ENCODE data around the gene GABRE.

The GABRE gene, protein sequence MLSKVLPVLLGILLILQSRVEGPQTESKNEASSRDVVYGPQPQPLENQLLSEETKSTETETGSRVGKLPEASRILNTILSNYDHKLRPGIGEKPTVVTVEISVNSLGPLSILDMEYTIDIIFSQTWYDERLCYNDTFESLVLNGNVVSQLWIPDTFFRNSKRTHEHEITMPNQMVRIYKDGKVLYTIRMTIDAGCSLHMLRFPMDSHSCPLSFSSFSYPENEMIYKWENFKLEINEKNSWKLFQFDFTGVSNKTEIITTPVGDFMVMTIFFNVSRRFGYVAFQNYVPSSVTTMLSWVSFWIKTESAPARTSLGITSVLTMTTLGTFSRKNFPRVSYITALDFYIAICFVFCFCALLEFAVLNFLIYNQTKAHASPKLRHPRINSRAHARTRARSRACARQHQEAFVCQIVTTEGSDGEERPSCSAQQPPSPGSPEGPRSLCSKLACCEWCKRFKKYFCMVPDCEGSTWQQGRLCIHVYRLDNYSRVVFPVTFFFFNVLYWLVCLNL

DNA sequence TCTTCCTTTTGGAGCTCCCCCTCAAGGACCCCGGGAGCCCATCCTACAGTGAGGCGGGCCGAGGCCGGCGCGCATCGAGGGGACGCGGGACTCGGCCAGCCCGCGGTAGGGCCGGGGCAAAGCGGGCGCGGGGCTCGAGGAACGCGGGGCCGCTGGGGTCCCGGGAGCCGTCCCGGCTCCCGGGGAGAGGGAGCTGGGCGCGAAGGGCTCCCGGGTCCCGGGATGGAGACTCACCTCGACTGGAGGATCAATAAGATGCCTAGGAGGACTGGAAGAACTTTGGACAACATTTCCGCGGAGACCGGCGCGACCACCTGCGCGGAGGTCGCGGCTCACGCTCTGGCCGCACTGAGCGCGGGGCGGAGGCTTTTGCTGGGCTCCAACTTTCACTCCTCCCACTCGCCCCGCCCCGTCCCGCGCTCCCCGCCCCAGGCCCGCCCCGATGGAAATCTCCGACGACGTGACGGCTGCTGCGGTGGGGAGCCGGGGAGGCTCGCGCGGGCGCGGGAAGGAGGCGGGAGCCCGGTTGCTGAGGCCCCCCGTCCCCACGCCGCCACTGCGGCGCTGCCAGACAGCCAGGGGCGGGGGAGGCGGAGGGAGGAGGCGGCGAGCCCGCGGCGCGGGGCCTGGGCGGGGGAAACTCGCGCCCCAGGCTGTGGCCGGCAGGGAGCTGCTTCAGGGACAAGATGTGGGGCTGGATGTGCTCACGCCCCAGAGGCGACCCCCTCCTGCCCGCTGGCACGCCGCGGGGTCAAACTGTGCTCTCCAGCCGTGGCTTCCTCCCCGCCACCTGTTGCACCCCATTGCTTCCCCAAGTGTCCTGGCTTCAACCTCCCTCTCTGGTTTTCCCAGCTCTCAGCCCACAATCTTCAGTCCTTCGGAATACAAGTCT lies at the start of gene GABRE:
TSS of gene GABRE (minus strand) at position 341 of the 892 bp plus-strand sequence. CDS start at position 290, 51 bp downstream.
- no peak for DNase-seq

DNA sequence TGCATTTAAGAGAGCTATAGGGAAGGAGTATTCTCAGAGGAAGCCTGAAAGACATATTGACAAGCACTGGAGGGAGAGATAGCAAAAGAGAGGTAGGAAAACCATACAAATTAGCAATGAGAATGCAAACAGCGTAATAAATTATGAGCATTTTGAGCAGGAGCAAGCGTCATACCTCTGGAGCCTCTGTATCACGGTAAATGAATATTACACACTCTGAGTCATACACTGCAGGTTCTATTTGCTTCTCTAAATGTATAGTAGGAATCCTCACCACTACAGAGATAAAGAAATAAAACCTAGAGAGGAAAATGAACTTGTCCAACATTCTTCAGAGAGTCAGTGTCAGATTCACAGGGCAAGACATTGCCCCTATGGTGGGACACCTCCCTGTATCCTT lies 46.4 kb upstream of the GABRE start:
- no peak for DNase-seq

DNA sequence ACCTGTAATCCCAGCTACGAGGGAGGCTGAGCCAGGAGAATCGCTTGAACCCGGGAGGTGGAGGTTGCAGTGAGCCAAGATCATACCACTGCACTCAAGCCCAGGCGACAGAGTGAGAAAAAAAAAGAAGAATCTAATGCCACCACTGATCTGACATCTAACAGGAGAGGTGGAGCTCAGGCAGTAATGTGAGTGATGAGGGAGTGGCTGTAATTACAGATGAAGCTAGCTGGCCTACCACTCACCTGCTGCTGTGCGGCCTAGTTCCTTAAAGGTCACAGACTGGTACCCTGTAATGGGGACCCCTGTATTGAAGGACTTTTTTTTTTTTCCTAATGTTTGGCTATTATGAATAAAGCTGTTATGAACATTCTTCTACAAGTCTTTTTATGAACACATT lies 25.3 kb upstream of the GABRE start:
- DNase-seq = no peak

DNA sequence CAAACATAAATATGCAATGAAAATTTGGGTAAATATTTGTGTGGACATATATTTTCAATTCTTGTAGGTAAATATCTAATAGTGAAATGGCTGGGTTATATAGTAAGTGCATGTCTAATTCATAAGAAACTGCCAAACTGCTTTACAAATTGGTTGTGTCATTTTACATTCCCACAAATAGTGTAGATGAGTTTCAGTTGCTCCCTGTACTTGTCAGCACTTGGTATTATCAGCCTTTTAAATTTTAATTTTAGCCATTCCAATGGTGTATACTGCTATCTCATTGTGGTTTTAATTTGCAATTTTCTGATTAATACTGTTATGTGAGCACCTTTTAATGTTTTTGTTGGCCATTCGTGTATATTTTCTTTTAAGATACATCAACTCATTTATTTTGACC lies 23.1 kb upstream of the GABRE start:
- DNase-seq = no peak

DNA sequence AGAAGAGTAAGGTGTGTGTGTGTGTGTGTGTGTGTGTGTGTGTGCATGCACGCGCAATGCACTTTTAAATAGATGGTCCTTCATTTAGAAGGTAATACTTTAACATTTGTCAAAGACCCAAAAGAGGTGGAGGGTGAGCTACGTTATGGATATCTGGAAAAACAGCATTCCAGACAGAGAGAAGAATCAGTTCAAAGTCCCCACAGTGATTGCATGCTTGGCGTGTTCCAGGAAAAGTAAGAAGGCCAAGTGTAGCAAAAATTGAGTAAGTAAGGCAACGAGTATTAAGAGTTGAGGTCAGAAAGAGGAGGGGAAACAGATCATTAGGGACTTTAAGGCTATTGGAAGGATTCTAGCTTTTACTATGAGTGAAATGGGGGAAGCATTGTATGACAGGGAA lies 21.9 kb upstream of the GABRE start:
- no peak for DNase-seq

DNA sequence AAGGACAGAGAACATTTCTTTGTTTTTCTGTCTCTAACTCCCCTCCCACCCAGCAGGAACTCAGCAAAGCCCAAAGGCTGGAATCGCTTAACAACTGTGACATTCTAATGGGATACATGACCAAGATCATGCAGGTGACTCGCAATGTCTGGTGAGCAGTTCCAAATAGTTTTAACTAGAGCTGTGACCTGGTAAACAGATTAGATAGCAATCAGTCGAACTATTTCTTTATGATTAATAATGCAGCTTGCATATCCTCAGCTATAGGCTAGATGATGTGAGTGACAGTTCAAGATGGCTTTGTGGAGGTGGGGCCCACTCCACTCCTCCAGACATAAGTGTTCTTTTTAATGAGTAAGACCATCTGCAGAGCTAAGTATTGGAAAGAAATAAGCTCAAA lies 20.0 kb upstream of the GABRE start:
- DNase-seq = no peak

DNA sequence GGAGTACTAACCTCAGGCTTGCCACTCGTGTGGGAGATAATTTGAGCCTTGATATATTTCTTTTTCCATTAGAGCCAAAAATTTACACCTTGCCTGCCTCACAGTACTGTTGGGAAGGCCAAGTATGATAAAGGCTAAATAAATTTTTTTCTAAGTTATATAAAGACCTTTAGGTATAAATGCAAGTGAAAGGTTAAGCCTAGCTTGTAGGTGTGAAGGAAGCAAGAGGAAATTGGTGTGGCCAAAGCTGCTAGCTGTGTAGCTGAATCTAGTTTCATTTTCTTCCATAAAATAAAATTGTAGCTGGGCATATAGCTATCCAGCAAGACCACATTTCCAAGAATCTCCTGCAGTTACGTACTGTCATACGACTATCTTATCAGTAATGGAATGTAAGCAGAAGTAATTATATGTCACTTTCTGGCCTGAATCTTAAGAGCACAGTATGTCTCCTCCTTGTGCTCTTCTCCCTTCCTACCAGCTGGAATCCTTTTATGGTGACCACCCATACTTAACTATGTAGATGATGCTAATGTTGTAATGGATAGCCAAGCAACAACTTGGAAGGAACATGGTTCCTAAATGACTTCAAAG lies 14.3 kb upstream of the GABRE start:
- no peak for DNase-seq

DNA sequence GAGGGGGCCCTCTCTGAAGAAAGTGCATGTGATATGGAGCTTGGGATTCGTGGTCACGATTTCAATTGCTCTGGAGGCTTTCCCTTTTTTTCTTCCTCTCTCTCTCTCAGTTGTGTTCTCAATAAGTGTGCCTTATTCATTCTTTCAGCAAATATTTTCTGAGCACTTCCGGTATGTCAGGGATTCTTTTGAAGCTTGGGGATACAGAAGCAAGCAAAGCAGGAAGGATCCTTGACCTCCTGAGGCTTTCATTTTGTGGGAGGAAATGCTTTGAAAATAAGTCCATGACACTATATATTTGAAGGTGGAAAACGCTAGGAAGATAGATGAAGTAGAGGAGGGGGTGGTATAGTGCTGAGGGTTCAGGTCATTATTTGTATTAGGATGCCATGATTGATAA lies 12.6 kb upstream of the GABRE start:
- DNase-seq = no peak

DNA sequence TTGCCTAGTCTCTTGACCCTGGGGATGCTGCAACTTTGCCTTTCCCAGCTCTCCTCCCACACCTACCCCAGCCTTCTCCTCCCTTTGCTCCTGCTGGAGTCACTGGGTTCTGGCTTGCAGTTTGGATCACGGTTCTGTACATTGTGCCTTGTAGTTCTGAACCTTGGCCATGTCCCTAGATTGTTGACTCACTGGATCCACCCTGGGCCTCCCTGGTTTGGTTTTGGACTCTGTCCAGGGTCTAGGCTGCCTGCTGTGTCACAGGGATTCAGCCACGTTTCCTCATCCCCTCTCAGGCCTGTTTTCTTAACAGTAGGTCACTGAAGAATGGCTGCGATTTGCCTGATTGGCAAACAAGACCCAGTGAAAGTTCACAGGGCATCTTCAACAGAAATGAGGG lies 11.5 kb upstream of the GABRE start:
- no peak for DNase-seq

DNA sequence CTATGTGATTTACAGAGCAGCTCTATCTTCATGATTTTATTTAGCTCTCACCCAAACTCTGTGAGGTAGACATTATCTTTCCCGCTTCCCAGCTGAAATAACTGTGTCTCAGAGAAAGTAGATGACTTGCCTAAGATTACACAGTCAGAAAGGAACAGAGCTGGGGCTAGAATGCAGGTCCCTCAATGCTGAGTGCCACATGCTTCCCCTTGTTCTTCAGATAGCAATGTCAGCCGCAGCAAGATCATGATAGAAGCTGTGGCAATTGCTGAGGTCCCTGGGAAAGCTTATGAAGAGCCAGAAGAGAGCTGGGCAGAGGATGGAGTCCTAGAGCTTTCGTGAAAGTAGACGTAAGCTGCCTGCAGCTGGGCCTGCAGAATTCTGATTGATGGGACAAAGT lies 11.1 kb upstream of the GABRE start:
- DNase-seq = no peak

DNA sequence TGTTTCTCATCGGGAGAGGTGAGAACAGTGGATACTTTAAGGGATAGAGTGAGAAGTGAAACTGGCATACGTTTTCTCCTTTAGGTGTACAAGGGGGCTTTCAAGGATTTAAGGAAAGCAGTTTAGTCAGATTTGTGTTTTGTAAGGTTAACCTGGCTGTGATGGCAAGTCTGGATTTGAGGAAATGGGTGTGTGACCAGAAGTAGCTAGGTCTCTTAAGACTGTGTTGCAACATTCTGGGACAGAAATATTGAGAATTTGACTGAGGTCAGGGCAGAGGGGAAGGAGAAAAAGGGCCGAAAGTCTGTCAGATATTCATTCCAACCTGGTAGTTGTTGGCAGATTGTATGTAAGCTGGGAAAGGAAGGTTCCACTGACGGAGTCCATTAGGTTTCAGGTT lies 10.4 kb upstream of the GABRE start:
- DNase-seq = no peak

DNA sequence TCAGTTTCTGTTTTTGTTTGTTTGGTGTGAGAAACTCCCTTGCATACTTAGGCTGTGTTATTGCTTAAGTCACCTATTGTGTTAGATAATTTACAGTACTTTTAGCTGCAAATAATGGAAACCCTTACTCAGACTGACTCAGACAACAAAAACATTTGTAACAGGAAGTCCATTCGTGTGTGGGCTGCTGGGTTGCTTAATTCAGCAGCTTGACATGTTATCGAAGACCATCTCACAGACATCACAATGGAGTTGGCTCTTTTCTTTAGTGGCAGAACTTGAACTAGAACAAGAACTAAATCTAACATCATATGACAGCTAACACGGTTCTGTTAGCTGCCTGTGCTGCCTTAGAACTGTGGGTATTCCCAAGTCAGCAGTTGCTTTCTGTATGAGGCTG lies 9.9 kb upstream of the GABRE start:
- DNase-seq = no peak

DNA sequence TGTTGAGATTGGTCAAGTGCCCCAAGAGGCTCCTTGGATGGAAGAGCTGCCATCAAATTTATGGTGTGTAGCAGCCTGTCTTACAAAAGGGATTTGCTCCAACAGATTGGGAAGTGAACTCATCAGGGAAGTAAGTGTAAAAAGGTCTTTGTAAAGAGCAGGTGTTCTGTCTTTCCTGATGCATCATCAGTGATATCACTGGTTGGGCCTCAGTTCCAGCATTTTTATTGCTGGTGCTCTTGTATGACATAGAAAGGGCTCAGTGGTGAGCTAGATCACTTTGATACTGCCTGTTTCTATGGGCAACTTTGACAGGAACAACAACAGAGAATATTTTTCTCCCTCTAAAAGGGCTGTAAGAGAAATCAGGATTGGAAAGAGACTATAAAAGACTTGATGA lies 8.7 kb upstream of the GABRE start:
- no peak for DNase-seq

DNA sequence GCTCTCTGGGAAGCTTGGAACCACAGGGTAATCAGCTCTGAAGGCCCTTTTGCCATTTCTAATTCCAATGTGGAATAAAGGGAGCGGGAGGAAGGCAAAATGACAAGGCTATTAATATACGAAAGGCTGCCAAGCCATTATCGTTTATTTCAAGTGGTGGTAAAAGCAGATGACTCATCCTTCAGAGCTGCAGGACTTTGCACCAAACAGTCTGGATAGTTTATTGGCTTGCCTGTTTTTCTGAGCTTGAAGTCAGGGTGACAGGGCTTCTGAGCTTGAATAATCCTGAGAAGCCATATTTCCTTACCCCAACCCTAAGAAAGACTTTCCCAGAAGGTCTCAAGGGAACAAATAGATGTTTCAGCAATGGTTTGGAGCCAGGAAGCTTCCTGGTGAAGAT lies 7.7 kb upstream of the GABRE start:
- no peak for DNase-seq

DNA sequence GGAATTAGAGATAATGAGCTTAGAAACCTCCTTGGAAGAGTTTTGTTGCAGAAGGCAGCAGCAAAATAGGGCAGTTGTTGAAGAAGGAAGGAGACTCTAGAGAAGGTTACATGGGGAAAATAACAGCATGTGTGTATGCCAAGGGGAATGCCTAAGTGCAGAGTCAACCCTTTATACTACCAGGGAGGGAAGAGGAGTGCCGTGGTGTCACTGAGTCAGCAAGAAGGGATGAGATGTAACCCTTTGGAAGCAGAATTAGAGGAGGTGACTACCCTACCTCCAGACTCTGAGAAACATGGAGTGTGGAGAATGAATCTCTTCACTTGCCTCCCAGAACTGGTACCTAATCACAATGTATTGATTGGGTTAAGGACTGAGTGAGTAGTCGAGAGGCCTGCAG lies 6.7 kb upstream of the GABRE start:
- DNase-seq = no peak

DNA sequence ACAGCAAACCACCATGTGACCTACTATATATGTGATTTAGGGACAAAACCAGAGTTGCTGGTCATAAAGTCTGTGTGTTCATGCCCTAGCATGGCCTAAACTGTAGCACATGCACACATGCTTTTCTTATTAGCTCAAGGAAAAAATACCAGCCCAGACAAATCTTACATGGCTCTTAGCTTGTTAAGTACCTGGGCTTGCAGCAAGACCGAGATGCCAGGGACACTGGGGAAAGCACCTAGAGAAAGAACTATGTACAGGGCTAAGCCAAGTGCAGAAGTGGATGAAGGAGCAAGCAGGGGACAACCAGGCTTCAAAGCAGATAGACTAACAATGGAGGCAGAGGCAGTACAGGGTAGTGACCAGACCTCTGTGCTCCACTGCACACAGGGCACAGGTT lies 3.4 kb upstream of the GABRE start:
- DNase-seq = no peak

DNA sequence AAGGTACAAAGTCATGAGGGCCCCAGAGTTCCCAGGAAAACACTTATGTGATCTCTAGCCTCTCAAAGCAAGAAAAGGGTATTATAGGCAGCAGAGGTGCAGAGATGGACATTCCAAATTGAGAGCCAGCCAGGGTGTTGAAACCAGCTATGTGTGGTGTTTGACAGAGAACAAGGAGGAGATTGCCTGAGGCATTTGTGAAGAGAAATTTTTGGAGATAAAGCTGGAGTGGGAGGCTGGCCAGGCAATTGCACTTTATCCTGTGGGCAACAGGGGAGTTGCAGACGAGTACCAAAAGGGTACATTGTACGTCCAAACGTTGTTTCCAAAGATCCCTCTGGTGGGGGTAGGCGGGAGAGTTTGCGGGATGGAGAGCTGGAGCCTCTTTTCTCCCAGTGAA lies 2.5 kb upstream of the GABRE start:
- DNase-seq = no peak

DNA sequence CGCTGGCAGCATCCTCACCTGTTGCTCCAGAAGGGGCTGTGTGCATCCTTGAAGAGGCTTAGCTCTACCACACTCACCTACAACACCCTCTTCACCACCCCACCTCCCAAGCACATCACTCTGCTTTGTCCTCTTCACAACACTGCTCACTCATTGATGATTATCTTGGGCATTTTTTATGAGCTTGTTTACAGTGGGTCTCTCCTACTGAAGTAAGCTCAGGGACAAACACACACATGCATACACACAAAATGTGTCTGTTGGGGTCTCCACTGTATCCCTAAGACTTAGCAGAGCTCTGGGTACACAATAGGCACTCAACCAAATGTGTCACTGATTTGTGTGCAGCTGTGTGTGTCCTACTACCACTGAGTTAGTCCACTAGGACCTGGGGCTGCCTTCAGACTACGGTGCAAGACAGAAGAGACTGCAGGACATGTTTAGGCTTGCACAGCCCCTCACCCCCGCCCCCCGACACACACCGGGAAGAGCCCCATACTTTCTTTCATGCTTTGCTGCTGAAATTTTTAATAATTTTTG lies 1.3 kb upstream of the GABRE start:
- no peak for DNase-seq

DNA sequence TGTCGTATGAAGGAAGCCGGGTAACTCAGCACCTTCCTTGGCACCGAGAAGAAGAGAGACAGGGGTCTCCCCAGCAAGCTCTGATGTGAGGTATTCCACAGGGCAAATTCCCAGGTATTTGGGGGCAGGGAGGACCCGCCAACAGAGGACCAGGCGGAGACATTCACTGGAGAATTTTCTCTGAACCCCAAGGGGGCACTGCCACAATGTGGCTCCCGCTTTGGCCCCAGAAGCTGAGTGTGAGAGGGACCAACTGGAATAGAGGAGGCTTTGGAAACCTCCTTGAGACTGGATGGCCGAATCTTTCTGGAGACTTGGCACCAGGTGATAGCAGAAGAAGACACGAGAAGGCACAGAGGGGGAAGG lies 735 bp upstream of the GABRE start:
- no peak for DNase-seq

DNA sequence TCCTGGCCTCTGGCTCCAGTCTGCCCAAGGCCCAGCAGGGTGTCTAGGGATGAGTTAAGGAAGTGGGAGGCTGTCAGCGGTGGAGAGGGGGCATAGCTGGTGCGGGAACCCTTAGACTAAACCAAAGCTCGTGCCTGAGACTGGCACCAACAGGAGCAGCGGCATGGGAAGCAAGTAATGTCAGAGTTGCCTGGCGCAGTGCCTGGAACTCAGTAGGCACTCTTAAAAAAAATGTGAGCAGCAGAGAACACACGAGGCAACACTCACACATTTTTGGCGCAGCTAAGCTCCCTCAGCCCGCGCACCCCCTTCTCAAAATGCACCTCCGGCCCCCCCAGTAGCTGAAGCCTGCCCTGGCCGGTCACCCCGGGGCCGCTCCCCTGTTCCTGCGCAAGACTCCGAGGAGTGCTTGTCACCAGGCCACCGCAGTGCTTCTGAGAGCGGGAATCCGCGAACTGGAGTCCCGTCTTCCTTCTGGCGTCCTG lies 583 bp downstream of the GABRE start:
- DNase-seq = no peak

DNA sequence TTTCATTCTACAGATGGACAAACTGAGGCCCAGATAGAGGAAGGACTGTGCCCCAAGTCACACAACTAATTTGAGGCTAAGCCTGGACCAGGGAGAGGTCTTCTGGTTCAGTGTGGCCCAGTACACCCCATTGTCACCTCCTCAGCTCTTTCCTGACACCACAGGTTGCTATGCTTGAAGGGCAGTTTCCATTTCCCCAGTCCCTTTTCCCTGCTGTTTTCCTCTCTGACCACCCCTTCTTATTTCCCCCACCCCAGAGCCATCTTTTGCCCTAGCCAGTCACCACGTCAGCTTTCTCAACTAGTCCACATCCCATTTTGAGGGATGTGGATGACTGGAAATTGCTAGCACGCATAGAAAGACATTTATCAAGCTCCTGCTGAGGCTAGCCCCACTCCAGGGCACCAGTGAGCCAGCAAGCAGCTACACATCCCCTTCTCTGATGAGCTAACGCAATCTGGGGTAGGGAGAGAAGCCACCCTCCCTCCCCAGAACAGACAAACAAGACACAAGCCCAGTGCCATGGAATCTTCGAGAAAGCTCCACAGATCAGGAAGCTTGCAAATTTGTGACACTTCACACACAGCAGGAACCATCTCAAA lies 1.3 kb downstream of the GABRE start:
- no peak for DNase-seq

DNA sequence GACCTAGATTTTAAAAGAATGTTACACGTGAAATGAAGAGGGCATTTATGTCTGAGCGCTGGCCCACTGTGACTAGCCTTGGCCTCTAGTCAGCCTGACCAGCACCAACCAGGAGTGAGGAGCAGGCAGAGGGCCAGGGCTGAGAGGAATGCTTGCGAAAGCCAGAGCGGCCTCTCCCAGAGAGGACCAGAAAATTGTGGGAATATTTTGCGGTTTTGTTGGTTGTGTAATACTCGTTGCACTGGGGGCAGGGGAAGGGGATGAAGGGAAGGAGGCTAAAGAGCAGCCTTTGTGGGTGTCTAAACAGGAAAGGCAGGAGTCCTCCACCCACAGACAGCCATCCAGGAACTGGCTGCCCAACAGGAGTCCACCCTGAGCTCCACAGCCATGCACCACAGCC lies 3.8 kb downstream of the GABRE start:
- no peak for DNase-seq

DNA sequence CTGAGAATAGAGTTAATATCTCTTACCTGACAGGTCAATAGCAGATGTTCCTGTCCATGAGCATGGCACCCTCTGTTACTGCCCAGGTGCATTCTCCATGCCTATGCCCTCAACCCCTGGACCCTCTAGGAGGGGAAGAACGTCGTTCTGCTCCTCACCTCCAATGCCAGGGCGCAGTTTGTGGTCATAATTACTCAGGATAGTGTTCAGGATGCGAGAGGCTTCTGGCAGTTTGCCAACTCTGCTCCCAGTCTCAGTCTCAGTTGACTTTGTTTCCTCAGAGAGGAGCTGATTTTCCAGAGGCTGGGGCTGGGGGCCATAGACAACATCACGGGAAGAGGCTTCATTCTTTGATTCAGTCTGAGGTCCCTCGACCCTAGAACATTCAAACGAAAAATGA lies 4.4 kb downstream of the GABRE start:
- DNase-seq = no peak
